Limb (tissue), 2 donors: ENCODE results near the gene ABO.
"Not testable (repeated sequence)": the region's sequence is repeated elsewhere in the genome, so short reads cannot be mapped to it uniquely, and the experiment has no call there.

Source experiments
- DNase-seq, 2 donors: peaks; one replicate each; pipeline ENCODE4 v3.0.0-alpha.2; 2016; ENCODE audit errors: extremely low spot score in 2 of 2

ABO gene

GRCh38 chr9:133290751-133291302 lies 15.8 kb upstream of the ABO start:
- no peak for DNase-seq

- no peak for DNase-seq
Observed at GRCh38 chr9:133286523-133286922, 11.5 kb upstream of the ABO start.

GRCh38 chr9:133285252-133285775 lies 10.3 kb upstream of the ABO start:
- no peak for DNase-seq

GRCh38 chr9:133284362-133284761 lies 9.4 kb upstream of the ABO start:
- no peak for DNase-seq

GRCh38 chr9:133283255-133284032 lies 8.4 kb upstream of the ABO start:
- not testable (repeated sequence) for DNase-seq

GRCh38 chr9:133282464-133283238 lies 7.7 kb upstream of the ABO start:
- DNase-seq = no peak

GRCh38 chr9:133280392-133280791 lies 5.4 kb upstream of the ABO start:
- DNase-seq = no peak

GRCh38 chr9:133278161-133279114 lies 3.4 kb upstream of the ABO start:
- DNase-seq = no peak

GRCh38 chr9:133277467-133277866 lies 2.5 kb upstream of the ABO start:
- no peak for DNase-seq

- no peak for DNase-seq
Observed at GRCh38 chr9:133276923-133277322, 1.9 kb upstream of the ABO start.

- DNase-seq = no peak
Observed at GRCh38 chr9:133276001-133276884, 1.2 kb upstream of the ABO start.

- no peak for DNase-seq
Observed at GRCh38 chr9:133274236-133275104, 531 bp downstream of the ABO start.

- DNase-seq = no peak
Observed at GRCh38 chr9:133273819-133274218, 1.2 kb downstream of the ABO start.

GRCh38 chr9:133273098-133273497 lies 1.9 kb downstream of the ABO start:
- DNase-seq = no peak

GRCh38 chr9:133269537-133270362 lies 5.3 kb downstream of the ABO start:
- no peak for DNase-seq

- not testable (repeated sequence) for DNase-seq
Observed at GRCh38 chr9:133269136-133269535, 5.9 kb downstream of the ABO start.

- DNase-seq = no peak
Observed at GRCh38 chr9:133268335-133269056, 6.5 kb downstream of the ABO start.
